H1 (cell line): Measurements from ENCODE around the gene SPRR2F. TPM values are rescaled to one million over a fixed set of nuclear protein-coding genes. Genes with fewer than 3 reads are reported as not detected.

Experiments used
- CBX8 ChIP-seq: fragments of 300-800, 300-1000 bp; sonication (generic); IDR thresholded peaks from 2 replicates; pipeline ENCODE4 v1.7.1; 2016; ENCODE audit warnings: low read depth, low read length, borderline replicate concordance
- HDAC6 ChIP-seq: IDR thresholded peaks from one replicate; pipeline ENCODE4 v1.7.1; 2012; ENCODE audit warnings: low read depth, mild to moderate bottlenecking, inconsistent platforms, low read length, moderate library complexity
- KDM1A ChIP-seq: fragments of 200-600, 300-600 bp; sonication (generic); IDR thresholded peaks from 2 replicates; pipeline ENCODE4 v1.7.1; 2016; ENCODE audit warnings: mild to moderate bottlenecking, low read length, borderline replicate concordance
- KDM5A ChIP-seq: fragments of 200-600 bp; IDR thresholded peaks from 2 replicates; pipeline ENCODE4 v1.7.1; 2012; ENCODE audit warnings: mild to moderate bottlenecking, low read length, inconsistent platforms, mixed read lengths
- TAF7 ChIP-seq: optimal IDR thresholded peaks from 2 replicates; pipeline ENCODE3; 2011; ENCODE audit warnings: low read depth, mild to moderate bottlenecking, inconsistent platforms, low read length, moderate library complexity, borderline replicate concordance
- polyA plus RNA-seq, 7 experiments: library from polyadenylated mRNA; depleted of rRNA in 3 of 7; stranded (reverse) in 5 of 7; unstranded in 2 of 7; fragments of >200 nt in 5 of 7; fragments of 200-250 nt in 2 of 7; gene quantifications; 1 replicate in 5 of 7; 2 replicates in 1 of 7; 4 replicates in 1 of 7; pipeline versions ENCODE4 v1.2.1 to v1.2.3, GENCODE V29; 2011 to 2013; ENCODE audit warnings: missing spikeins in 2 of 7, mixed read lengths in 2 of 7
- total RNA-seq: library from RNA; stranded (reverse); fragmentation: NEBNext Ultra II Directional; extraction: Animal tissue kit (Norgen Biotek cat#: 25700); gene quantifications from 2 replicates; pipeline ENCODE4 v1.2.1, GENCODE V29; 2021

The SPRR2F gene
- total and polyA plus RNA-seq, 2 of the 8 experiments (the other 6 are each of a cell fraction or from before 2014, with no cell fraction given), result 0.50 to 1.1 TPM

- TF ChIP-seq HDAC6 (no peak), TAF7 (no peak), KDM1A (no peak), KDM5A (no peak), CBX8 (no peak)
These were observed 28.1 kb upstream of the SPRR2F start (continued) for GRCh38 chr1:153141377-153141776.
